GM10847 (cell line): ENCODE results near the gene HS6ST1.

Source experiments
- POLR2A ChIP-seq: IDR thresholded peaks from 2 replicates; pipeline ENCODE4 v1.6.1; 2011; ENCODE audit not compliant: insufficient read length; ENCODE audit errors: extremely low read depth

HS6ST1 gene

GRCh38 chr2:128317181-128317898 is 1.3 kb downstream of the HS6ST1 start:
- TF ChIP-seq POLR2A: no peak

DNA sequence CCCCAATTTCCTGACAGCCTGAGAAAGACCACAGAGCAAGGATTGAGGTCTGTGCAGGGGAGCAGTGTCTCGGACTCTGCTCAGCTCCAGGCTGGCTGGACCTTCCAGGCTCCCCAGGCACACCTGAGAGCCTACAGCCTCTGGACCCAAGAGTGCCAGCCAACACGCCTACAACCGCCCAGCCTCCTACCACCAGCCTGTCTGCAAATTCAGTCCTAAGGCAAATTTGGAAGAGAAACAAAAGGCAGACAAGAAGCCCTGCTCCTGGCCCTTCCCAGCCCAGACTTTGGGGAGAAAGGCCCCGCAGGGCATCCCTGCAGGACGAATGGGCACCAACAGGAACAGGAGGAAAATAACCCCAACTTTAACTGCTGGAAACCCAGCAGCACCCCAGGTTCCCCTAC is 1.9 kb downstream of the HS6ST1 start:
- no peak for TF ChIP-seq POLR2A

DNA sequence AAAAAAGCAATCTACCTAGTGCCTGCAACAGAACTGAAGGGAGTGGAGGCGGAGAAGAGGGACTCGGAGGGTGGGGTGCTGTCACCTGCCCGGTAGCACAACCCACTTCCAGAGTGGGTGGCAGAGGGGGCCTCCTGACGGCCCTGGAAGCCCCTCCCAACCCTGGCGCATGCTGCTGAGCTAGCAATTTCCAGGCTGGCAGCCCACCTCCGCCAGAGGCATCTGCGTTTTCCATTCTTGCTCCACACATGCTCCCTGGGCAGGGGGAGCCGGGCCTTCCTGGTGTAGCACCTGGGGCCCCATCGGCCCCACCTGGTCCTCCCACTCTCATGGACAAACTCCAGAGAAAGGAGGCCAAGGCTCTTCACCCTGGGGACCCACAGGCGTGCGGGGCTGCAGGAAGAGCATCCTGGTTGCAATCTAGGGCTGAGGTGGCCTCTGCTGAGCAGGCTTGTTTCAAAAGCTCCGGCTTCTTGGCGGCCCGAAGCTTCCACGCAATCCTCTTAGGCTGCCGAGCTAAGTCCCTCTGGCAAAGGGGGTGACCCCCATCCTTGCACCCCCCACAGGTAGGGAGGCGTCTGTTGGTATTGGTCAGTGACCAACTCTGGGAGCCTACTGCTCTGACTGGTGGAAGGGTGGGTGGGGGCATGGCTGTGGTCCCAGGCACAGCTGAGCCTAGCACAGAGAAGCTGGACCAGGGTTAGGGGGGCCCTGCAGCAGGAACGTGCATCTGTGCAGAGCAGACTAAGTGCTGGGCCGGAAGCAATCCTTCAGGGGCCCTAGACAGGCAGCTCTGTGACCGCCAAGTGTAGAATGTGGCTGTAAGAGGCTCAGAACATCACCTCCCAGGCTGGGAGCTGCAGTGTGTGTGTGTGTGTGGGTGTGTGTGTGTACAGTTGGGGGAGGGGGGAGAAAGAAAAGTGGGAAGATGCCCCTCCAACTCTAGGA is 2.6 kb downstream of the HS6ST1 start:
- no peak for TF ChIP-seq POLR2A

- TF ChIP-seq POLR2A: no peak
Observed at GRCh38 chr2:128315122-128315828, 3.4 kb downstream of the HS6ST1 start.

DNA sequence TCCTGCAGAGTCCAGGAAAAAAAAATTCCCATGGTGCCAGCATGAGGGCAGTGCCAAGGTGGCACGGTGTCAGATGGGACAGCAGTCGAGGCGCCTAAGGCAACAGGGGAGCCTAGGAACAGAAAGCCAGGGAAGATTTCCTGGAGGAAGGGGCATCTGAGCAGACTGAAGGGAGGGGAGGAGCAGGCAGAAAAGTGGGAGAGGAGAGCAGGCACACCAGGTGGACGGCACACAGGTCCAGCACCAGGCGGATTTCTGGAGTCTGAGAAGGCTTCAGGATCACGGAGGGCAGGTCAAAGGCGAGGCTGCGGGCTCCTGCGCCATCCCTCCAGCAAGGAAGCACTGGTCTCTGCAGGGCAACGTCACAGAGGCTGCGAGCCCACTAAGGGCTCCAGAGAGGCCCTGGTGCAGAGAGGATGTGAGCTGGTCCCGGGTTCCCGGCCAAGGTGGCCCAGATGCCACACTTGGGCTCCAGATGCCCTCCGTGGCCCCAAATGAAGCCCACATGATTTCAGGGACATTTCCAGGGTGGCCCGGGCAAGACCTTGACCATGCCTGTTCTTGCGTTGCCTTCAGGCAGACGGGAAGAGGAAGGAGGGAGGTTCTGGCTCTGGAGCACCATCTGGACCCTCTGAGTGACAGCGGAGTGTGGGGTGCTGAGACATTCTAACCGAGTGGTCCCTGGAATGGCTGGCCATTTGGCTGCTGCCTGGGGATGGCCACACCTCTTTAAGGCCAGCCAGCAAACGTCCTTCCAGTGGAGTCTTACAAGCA is 4.1 kb downstream of the HS6ST1 start:
- TF ChIP-seq POLR2A: no peak

DNA sequence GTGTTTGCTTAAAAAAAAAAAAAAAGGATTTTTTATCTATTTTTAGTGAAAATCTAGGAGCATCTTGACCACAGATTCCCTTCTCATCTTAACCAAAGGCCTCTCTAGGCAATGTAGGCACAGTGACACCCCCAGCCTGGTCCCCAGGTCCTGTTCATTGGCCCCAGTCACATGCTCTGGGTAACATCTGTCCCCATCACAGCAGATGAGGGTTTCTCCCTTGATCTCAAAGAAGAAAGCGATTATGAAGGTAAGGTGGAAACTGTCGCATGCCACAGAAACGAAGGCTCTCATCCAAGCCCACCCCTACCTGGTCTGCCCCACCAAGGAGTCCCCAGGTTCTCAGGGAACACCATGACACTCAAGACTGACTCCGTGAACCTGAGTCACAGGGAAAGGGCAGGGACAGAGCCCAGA is 4.7 kb downstream of the HS6ST1 start:
- no peak for TF ChIP-seq POLR2A

DNA sequence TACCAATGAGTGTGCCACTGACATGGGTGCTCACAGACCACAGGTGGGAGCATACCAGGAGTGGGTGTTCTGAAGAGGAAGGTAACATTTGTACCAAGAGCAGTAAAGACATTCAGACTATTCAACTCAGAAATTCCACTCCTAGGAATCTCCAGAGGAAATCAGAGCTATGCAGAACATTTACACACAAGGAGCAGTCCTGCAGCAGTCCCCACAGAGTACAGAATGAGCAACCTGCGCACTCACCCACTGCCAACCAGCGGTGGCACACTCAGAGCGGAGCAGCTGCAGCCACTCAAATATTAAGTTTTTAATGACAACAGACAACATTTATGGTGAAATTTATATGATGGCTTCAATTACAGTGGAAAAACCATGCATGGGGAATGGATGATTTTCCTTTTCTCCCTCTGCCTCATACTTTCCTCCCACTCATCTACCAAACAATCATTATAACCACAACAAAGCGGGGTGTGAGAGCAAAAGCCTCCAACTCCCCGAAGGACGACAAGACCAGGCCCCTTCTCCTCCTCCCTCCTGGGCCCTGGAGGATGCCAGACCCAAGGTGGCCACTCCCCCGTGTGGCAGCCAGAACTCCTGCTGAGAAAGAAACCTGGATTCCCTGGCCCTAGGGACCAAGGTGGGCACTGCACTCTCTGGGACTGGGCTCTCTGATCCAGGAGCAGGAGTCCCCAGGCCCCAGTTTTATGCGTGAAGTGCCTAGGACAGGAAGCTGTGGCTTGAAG is 5.4 kb downstream of the HS6ST1 start:
- no peak for TF ChIP-seq POLR2A

GRCh38 chr2:128312411-128312810 is 6.3 kb downstream of the HS6ST1 start:
- no peak for TF ChIP-seq POLR2A

GRCh38 chr2:128311755-128312341 is 6.8 kb downstream of the HS6ST1 start:
- TF ChIP-seq POLR2A: no peak

DNA sequence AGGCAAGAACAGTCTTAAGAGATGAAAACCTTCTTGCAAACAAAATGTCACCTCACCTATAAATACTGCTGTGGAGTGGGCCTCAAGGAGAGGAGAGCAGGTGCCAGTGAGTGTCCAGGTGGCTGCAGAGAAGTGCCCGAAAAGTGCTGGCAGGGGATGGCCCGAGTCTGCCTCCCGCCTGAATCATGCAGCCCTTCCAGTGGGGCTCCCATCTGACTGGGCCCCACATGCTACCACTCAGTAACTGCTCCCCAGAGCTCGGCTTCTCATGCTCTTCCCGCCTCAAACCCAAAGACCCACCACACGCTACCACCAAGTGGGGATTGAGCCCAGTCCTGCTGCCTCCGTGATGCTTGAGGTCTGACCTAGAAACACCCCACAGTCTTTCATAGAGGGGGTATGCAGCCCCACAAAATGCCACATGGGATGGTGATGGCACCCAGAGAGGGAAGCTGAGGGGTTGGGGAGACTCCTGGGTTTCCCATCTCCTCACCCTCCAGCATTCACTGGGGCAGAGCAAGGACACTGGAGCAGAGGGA is 7.4 kb downstream of the HS6ST1 start:
- TF ChIP-seq POLR2A: no peak

GRCh38 chr2:128310761-128311160 is 7.9 kb downstream of the HS6ST1 start:
- TF ChIP-seq POLR2A: no peak

- no peak for TF ChIP-seq POLR2A
Observed at GRCh38 chr2:128310094-128310716, 8.5 kb downstream of the HS6ST1 start.
